ENCODE measurements around the gene ACBD6.

Gene ACBD6

DNA sequence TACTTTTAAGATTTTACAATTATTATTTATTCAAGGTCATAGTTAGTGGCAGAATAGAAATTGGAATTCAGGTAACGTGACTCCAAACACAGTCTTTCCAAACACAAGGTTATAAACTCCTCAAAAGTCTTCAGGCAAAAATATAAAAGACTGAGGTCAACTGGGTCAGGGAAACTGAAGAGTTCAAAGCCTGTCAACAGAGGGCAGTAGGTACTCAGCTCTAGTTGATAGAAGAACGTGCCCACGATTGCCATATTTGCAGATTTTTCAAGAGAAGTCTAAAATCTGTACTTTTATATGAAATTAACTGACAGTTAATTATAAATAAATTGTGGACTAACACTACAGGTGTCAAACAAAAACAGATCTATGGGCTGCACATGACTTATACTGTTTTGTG is 137.3 kb downstream of the ACBD6 start:
- DNase-seq = no peak

GRCh38 chr1:180363246-180363995 is 139.0 kb downstream of the ACBD6 start:
- DNase-seq = no peak

- no peak for DNase-seq
These were observed 141.9 kb downstream of the ACBD6 start for GRCh38 chr1:180360333-180361075.

DNA sequence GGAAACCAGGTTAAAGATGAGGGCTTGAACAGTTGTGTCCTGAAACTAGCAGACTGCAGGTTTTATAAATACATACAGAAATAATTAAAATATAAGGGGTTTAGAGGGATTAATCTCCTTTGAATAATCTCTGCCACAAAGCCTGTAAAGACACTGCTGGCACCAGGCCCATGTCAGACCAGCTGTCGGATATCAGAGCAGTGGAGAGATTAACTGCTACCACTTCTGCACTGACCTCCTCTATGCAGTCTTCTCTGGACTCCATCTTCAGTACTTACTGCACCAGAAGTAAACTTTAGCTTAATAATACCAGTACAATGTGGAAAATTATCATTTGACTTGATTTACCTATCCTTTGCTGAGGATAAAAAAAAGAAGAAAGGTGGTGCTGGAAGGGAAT is 143.7 kb downstream of the ACBD6 start:
- DNase-seq = no peak

- DNase-seq = no peak
These were observed 148.4 kb downstream of the ACBD6 start for GRCh38 chr1:180353945-180354344.

- no peak for DNase-seq
These were observed 149.8 kb downstream of the ACBD6 start for GRCh38 chr1:180352588-180352987.

DNA sequence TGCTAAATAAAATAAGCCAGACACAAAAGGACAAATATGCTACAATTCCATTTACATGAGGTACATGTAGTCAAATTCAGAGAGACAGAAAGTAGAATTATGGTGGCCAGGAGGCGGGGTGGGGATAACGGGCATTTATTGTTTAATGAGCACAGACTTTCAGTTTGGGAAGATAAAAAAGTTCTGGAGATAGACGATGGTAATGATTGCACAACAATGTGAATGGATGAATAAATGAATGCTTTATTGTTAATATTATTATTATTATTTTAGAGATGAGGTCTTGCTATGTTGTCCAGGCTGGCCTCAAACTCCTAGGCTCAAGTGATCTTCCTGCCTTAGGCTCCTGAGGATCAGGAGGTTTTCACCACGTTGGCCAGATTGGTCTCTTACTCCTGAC is 150.4 kb downstream of the ACBD6 start:
- DNase-seq = no peak

DNA sequence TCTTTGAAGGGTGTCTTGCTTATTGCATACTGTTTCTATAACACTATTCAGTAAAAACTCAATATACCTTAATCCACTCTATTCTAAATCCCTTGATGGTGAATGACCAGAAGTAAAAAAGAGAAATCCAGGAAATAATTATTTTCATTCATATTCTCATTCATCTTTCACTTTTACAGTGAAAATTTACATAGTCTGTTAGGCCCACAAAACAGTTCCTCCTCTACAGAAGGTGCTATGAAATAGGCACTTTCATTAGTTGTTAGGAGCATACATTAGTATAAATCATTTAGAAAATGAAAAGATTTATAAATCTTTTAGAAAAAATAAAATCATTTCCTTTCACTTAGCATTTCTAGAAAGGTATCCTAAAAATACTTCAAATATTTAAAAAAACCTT is 157.2 kb downstream of the ACBD6 start:
- DNase-seq = no peak

- no peak for DNase-seq
These were observed 158.2 kb downstream of the ACBD6 start for GRCh38 chr1:180343921-180344769.

GRCh38 chr1:180327089-180327488 is 175.3 kb downstream of the ACBD6 start:
- no peak for DNase-seq

DNA sequence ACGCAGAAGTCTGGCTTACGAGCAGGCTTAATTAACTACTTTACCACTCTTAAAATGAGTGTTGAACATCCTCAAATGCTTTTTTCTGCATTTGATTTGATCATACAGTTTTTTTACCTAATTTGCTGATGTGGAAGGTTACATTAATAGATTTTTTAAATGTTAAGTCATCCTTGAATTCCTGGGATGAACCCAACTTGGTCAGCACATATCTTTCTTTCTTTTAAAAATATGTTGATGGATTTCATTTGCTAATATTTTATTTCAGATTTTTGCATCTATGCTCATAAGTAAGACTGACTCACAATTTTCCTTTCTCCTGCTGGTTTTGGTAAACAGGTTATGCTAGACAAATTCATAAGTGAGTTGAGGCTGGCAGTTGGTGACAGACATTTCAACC is 189.5 kb downstream of the ACBD6 start:
- no peak for DNase-seq

DNA sequence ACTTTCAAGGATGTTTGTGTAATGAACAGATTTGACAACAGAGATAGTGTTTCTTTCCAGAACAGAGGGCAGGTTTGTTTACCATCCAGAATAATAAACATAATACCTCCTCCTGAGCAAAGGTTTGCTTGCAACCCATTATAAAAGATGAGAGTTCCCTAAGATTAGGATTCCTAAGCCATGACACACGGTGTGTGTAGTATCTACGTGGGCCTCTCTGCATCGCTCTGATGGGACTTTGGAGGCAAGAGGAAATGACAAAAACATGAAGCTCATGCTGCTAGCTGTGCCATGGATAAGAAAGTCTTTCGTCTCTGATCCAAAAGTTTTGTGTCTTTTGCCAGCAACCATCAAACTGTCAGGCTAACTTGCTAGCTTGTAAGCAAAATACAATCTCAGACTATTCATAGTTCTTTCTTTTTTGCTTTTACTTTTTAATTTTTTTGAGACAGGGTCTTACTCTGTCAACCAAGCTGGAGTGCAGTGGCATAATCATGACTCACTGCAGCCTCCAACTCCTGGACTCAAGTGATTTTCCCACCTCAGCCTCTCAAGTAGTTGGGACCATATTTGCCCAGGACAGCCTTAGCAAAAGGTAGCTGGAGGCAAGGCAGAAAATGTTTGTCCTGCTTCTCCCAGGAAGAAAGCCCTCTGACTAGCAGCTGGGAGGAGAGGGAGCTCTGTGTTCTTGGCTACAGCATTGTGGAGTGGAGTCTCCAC is 191.2 kb downstream of the ACBD6 start:
- DNase-seq = no peak

- DNase-seq = no peak
These were observed 192.3 kb downstream of the ACBD6 start for GRCh38 chr1:180310095-180310494.

GRCh38 chr1:180309338-180309737 is 193.0 kb downstream of the ACBD6 start:
- no peak for DNase-seq

- DNase-seq = no peak
These were observed 201.1 kb downstream of the ACBD6 start for GRCh38 chr1:180301135-180301742.

DNA sequence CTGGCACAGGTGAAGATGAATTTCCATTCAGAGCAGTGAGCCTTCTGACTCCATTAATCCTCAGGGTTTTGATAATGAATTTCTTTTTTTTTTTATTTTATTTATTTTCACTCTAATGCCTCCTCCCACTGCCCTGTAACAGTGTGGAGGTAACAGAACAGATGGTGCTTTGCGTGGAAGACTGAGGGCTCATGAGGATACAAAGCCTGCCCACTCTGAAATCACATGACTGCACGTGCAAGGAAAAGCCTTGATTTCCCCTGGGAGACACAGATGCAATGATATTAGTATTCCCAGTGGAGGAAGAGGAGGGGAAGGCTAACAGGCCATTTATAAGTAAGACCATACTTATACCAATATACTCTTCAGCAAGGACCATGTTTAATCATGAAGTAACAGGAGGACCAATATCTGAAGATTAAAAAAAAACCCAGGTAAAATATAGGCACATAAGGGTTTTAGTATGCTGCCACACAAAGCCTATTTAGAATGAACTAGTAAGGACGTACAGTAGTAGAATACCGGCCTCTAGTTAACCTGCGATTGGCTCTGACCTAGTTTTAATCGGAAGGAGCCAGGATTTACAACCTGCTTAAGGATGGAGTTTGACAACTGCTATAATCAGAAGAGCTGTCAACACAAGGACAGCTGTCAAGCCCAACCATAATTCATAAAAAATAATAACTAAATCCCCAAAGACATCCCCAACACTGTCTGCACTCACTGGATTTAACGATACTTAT is 202.7 kb downstream of the ACBD6 start:
- DNase-seq = no peak

GRCh38 chr1:180295999-180296398 is 206.4 kb downstream of the ACBD6 start:
- DNase-seq = no peak

DNA sequence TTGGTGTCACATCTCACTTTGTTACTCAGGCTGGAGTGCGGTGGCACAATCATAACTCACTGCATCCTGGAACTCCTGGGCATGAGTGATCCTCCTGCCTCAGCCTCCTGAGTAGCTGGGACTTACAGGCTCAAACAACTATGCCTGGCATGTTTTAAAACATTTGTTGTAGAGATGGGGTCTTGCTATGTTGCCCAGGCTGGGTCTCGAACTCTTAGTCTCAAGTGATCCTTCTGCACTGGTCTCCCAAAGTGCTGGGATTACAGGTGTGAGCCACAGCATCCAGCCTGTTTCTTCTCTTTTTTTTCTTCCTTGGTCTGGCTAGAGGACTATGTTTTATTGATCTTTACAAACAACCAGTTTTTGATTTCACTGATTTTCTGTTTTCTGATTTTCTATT is 207.7 kb downstream of the ACBD6 start:
- DNase-seq = no peak

- DNase-seq = no peak
These were observed 211.4 kb downstream of the ACBD6 start for GRCh38 chr1:180291004-180291403.

DNA sequence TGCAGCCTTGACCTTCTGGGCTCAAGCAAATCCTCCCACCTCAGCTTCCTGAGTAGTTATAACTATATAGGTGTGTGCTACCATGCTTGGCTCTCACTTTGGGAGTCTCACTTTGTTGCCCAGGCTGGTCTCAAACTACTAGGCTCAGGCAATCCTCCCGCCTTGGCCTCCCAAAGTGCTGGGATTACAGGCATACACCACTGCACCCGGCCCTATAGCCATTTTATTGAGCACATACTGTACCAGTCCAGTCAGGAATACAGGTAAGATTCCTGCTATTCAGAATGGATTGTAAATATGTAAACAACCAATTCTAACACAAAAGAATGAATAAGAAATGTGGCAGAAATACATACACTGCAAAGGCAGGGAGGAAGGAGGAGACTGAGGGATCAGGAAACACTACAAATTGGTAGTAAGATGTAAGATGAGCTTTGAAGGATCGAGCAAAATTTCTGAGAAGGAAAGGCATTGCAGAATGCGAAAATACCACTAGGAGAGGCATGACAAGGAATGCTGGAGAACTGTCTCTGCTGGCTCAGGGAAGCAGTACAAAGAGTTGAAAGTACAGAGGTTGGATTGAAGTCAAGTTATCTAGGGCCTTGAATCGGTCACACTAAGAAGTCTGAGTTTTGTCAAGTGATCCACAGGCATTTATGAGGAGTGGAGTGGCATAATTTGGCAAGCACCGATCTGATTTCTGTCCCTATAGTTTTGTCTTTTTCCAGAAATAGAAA is 211.9 kb downstream of the ACBD6 start:
- DNase-seq = no peak

DNA sequence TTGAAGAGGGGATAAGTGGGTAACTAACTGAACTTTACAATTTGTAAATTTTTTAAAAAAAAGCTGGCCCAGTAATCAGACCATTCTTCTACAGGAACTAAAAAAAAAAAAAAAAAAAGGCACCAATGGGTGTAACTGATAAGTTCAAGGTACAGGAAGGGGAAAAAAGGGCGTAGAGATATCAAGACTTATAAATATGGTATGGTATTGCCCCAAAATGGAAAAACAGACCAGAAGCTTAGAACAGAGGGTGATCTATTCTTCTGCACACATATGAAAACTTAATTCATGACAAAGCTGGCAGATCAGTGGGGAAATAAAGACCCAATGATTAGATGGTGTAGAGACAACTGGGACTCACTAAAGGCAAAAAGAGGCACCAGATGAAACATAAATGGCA is 213.4 kb downstream of the ACBD6 start:
- no peak for DNase-seq
